Measurements from ENCODE around the gene PDE6H.

PDE6H gene

GRCh38 chr12:14950982-14951746 is 21.7 kb upstream of the PDE6H start:
- no peak for DNase-seq (ENCODE audit: low read depth in 1 of 2, low spot score in 1 of 2)

GRCh38 chr12:14951851-14952250 is 21.0 kb upstream of the PDE6H start:
- DNase-seq (ENCODE audit: low read depth in 1 of 2, low spot score in 1 of 2) = no peak

GRCh38 chr12:14952299-14952921 is 20.4 kb upstream of the PDE6H start:
- peak in 1 of 2 donors; percentile 49 for DNase-seq (ENCODE audit: low read depth in 1 of 2, low spot score in 1 of 2)

GRCh38 chr12:14953752-14954151 is 19.1 kb upstream of the PDE6H start:
- no peak for DNase-seq (ENCODE audit: low read depth in 1 of 2, low spot score in 1 of 2)

GRCh38 chr12:14954269-14954668 is 18.6 kb upstream of the PDE6H start:
- no peak for DNase-seq (ENCODE audit: low read depth in 1 of 2, low spot score in 1 of 2)

- DNase-seq (ENCODE audit: low read depth in 1 of 2, low spot score in 1 of 2) = peak in 1 of 2 donors; percentile 58
Measured at GRCh38 chr12:14956024-14956891, 16.6 kb upstream of the PDE6H start.

GRCh38 chr12:14956905-14957304 is 15.9 kb upstream of the PDE6H start:
- no peak for DNase-seq (ENCODE audit: low read depth in 1 of 2, low spot score in 1 of 2)

- DNase-seq (ENCODE audit: low read depth in 1 of 2, low spot score in 1 of 2) = no peak
Measured at GRCh38 chr12:14957551-14958168, 15.2 kb upstream of the PDE6H start.

- DNase-seq (ENCODE audit: low read depth in 1 of 2, low spot score in 1 of 2) = no peak
Measured at GRCh38 chr12:14958361-14959125, 14.3 kb upstream of the PDE6H start.

- no peak for DNase-seq (ENCODE audit: low read depth in 1 of 2, low spot score in 1 of 2)
Measured at GRCh38 chr12:14959126-14959440, 13.8 kb upstream of the PDE6H start.

GRCh38 chr12:14959463-14959862 is 13.4 kb upstream of the PDE6H start:
- DNase-seq (ENCODE audit: low read depth in 1 of 2, low spot score in 1 of 2) = no peak

- DNase-seq (ENCODE audit: low read depth in 1 of 2, low spot score in 1 of 2) = no peak
Measured at GRCh38 chr12:14959916-14960496, 12.8 kb upstream of the PDE6H start.

- DNase-seq (ENCODE audit: low read depth in 1 of 2, low spot score in 1 of 2) = peak in 1 of 2 donors; percentile 23
Measured at GRCh38 chr12:14960548-14961465, 12.0 kb upstream of the PDE6H start.

- peak in 1 of 2 donors; percentile 74 for DNase-seq (ENCODE audit: low read depth in 1 of 2, low spot score in 1 of 2)
Measured at GRCh38 chr12:14961466-14962152, 11.2 kb upstream of the PDE6H start, which contains the start of gene ARHGDIB. Gene ARHGDIB (minus strand): TSS chr12:14961601. CDS start chr12:14950712, 10,889 bp downstream.

- DNase-seq (ENCODE audit: low read depth in 1 of 2, low spot score in 1 of 2) = no peak
Measured at GRCh38 chr12:14962153-14962539, 10.7 kb upstream of the PDE6H start.

- no peak for DNase-seq (ENCODE audit: low read depth in 1 of 2, low spot score in 1 of 2)
Measured at GRCh38 chr12:14962797-14963196, 10.0 kb upstream of the PDE6H start.

- DNase-seq (ENCODE audit: low read depth in 1 of 2, low spot score in 1 of 2) = no peak
Measured at GRCh38 chr12:14963520-14963919, 9.3 kb upstream of the PDE6H start.

- DNase-seq (ENCODE audit: low read depth in 1 of 2, low spot score in 1 of 2) = no peak
Measured at GRCh38 chr12:14964406-14964805, 8.4 kb upstream of the PDE6H start.

- DNase-seq (ENCODE audit: low read depth in 1 of 2, low spot score in 1 of 2) = no peak
Measured at GRCh38 chr12:14965221-14965620, 7.6 kb upstream of the PDE6H start.
